Neural cell (in vitro differentiated cells): ENCODE data around the gene MRPL50.

ENCODE experiments used
- RAD21 ChIP-seq: fragments of 450-650 bp; conservative IDR thresholded peaks from 2 replicates; pipeline ENCODE4 v1.6.1; 2014; ENCODE audit warnings: antibody characterized with exemption, mild to moderate bottlenecking, moderate library complexity
- TF ChIP-seq, protein P1 (sequence below): fragments of 450-650 bp; IDR thresholded peaks from 2 replicates; pipeline ENCODE4 v1.5.1; 2014; ENCODE audit warnings: antibody characterized with exemption, mild to moderate bottlenecking, moderate library complexity; ENCODE audit not compliant: poor library complexity, severe bottlenecking
- TF ChIP-seq, protein P2 (sequence below): IDR thresholded peaks from 2 replicates; pipeline ENCODE4 v1.6.1; 2012; ENCODE audit warnings: borderline replicate concordance

DNA sequence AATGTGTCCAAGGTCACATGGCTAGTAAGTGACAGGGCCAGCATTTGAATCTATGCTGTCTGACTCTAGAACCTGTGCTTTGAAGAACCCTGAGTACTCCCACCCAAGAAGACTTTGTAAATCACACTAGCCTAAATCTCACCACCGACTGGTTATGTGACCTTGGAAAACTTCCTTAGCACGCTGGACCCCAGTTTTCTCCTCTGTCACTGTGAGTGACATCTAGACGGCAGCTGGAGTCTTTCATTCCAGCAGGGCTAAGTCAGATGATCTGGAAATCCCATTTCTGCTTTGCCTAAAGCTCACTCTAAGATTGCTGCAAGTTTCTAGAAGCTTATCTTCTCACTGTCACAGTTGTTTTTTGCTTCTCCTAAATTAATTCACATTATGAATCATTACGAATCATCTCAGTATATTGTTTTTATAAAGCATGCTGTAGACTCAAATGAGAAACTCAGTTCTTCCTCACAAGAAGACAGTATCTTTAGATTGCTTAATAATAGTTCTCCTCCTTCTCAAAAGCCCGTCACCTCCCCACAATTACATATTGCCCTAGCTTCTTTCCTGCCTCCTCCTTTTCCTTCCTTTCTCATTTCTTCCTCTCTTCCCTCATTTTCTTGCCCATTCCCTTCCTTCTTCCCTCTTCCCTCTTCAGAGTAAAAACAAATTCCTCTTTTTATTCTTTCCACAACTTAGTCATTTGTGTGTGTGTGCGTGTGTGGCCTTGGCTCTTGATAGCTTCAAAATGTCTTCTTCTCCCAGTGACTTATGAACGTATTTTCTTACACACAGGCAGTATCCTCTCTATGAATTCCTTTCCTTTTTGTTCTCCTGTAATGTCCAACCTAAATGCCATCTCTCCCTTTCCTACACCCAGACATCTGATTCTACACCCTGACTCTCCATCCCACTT lies 20.4 kb upstream of the MRPL50 start:
- TF ChIP-seq, protein P1, sequence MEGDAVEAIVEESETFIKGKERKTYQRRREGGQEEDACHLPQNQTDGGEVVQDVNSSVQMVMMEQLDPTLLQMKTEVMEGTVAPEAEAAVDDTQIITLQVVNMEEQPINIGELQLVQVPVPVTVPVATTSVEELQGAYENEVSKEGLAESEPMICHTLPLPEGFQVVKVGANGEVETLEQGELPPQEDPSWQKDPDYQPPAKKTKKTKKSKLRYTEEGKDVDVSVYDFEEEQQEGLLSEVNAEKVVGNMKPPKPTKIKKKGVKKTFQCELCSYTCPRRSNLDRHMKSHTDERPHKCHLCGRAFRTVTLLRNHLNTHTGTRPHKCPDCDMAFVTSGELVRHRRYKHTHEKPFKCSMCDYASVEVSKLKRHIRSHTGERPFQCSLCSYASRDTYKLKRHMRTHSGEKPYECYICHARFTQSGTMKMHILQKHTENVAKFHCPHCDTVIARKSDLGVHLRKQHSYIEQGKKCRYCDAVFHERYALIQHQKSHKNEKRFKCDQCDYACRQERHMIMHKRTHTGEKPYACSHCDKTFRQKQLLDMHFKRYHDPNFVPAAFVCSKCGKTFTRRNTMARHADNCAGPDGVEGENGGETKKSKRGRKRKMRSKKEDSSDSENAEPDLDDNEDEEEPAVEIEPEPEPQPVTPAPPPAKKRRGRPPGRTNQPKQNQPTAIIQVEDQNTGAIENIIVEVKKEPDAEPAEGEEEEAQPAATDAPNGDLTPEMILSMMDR = no peak
- TF ChIP-seq, protein P2, sequence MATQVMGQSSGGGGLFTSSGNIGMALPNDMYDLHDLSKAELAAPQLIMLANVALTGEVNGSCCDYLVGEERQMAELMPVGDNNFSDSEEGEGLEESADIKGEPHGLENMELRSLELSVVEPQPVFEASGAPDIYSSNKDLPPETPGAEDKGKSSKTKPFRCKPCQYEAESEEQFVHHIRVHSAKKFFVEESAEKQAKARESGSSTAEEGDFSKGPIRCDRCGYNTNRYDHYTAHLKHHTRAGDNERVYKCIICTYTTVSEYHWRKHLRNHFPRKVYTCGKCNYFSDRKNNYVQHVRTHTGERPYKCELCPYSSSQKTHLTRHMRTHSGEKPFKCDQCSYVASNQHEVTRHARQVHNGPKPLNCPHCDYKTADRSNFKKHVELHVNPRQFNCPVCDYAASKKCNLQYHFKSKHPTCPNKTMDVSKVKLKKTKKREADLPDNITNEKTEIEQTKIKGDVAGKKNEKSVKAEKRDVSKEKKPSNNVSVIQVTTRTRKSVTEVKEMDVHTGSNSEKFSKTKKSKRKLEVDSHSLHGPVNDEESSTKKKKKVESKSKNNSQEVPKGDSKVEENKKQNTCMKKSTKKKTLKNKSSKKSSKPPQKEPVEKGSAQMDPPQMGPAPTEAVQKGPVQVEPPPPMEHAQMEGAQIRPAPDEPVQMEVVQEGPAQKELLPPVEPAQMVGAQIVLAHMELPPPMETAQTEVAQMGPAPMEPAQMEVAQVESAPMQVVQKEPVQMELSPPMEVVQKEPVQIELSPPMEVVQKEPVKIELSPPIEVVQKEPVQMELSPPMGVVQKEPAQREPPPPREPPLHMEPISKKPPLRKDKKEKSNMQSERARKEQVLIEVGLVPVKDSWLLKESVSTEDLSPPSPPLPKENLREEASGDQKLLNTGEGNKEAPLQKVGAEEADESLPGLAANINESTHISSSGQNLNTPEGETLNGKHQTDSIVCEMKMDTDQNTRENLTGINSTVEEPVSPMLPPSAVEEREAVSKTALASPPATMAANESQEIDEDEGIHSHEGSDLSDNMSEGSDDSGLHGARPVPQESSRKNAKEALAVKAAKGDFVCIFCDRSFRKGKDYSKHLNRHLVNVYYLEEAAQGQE = no peak
- no peak for TF ChIP-seq RAD21
